GM19438 (cell line): Measurements from ENCODE around the gene FARP2.

Experiments used
- ATAC-seq: cut with Tn5 transposase; IDR thresholded peaks from one replicate; pipeline ENCODE4 v1.9.1; 2021; ENCODE audit warnings: low read depth; ENCODE audit not compliant: unreplicated experiment

FARP2 gene

DNA sequence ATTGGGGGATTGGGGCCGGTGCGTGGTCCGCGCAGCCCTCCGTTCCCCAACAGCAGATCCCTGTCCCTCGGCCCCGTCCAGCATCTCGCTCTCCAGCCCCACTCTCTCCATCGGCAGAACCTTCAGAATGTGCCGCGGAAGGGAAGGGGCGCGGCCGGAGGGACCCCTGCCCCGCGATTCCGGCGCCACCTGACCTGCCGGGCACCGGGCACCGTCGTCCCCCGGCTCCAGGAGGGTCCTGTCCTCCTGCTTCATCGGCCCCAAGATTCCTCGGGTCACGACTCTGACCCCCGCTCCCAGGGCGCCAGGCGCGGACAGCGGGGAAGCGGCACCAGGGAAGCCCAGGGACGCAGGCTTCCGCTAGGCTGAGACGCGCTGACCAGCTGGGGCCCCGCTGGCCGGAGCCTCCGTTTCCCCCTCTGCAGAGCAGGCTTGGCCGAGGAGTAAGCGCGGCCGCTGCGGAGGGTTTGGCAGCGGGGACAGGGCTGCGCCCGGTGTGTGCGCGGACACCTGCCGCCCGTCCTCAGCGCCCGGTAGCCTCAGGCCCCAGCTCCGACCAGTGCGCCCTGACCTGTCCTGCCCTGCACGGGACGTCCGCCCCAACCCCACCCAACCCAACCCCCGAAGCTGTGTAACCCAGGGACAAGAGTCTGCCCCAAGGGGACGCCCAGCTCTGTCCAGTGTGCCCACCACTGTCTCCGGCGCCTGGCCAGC lies 185.6 kb downstream of the FARP2 start:
- ATAC-seq: no peak

DNA sequence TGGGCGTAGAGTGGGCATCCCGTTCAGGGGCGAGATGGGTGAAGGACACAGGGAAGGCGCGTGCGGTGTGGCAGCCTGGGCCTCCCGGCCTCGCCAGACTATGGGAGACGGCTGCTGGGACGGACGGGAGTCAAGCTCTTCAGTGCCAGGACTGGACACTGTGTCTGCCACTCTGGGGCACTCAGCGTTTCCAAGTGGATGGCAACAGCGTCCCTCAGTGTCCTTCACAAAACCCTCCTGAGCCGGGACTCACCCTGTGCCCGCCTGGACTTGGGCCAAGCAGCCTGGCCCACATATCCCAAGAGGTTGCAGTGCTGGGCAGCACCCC lies 186.2 kb downstream of the FARP2 start:
- ATAC-seq: no peak
